Astrocyte of the cerebellum (primary cell): Measurements from ENCODE around the gene BMP8B.
"Not testable (repeated sequence)": the region's sequence is repeated elsewhere in the genome, so short reads cannot be mapped to it uniquely, and the experiment has no call there.

Experiments
- DNase-seq: peaks from one replicate; pipeline ENCODE4 v3.0.0-alpha.2; 2011; ENCODE audit warnings: low read depth
- H3K4me3 ChIP-seq: 2 replicates; pipeline ENCODE4 v1.5.1; 2011; ENCODE audit warnings: mild to moderate bottlenecking, low read depth, low read length, moderate library complexity
- CTCF ChIP-seq: IDR thresholded peaks from 2 replicates; pipeline ENCODE4 v1.5.1; 2012; ENCODE audit warnings: low read length, low read depth, moderate library complexity, mild to moderate bottlenecking; ENCODE audit errors: missing control alignments
- in situ Hi-C: cut with HindIII; loops from 2 replicates; pipeline ENCODE4 v1.10.0; 2017; ENCODE audit warnings: low sequenced_read_pairs

BMP8B gene

GRCh38 chr1:39798859-39799769 lies 10.4 kb upstream of the BMP8B start:
- H3K4me3 ChIP-seq, DNase-seq, in situ Hi-C loops: not testable (repeated sequence)
- peak; percentile 16 for TF ChIP-seq CTCF

GRCh38 chr1:39795651-39796050 lies 7.0 kb upstream of the BMP8B start:
- H3K4me3 ChIP-seq, result no peak overlapping the region
- in situ Hi-C loops, result no loop called here
- no peak for TF ChIP-seq CTCF
- DNase-seq, result no peak

DNA sequence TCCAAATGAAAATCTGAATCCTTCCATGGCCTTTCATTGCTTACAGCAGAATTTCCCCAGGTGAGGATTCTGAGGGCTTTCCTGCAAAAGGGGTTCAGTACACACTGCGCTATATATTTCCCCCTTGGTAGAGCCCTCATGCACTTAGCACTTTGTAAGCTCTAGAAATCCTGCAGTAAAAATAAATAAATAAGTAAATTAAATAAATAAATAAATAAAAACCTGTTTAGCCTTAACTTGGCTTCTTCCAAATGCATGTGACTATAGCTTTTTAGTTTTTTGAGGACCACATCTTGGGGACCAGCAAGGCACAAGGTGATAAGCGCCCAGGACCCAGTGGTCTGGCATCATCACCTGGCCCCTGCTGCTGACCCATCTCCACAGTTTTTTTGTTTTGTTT lies 3.2 kb upstream of the BMP8B start:
- no peak for TF ChIP-seq CTCF
- in situ Hi-C loops, result no loop called here
- H3K4me3 ChIP-seq, result no peak overlapping the region
- DNase-seq, result no peak

DNA sequence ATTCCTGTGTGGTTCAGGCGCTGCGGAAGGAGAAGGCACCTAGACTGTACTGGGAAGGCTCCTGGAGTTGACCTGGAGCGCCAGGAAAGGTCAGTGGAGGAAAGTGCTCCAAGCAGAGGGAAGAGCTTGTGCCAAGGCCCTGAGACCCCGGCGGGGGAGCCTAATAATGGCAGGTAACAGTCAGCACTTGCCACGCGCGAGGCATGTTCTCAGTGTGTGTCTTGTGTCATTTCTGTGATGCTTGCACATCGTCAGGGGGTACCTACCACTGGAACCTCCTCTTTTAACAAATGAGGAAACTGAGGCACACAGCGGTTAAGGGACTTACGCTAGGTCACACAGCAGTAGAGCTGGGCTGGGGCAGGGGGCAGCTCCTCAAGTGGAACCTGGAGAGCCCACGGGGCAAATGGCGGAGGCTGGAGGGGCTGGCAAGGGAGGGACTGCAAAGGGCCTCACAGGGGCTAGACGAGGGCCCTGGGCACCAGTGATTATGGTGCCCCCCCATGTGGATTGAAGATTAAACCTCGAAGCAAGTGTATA lies 976 bp upstream of the BMP8B start:
- DNase-seq, result no peak
- no peak overlapping the region for H3K4me3 ChIP-seq
- TF ChIP-seq CTCF, result no peak
- in situ Hi-C loops, result no loop called here

GRCh38 chr1:39788426-39788757 lies 273 bp downstream of the BMP8B start:
- H3K4me3 ChIP-seq, result no peak overlapping the region
- in situ Hi-C loops, result no loop called here
- no peak for TF ChIP-seq CTCF
- DNase-seq, result no peak

DNA sequence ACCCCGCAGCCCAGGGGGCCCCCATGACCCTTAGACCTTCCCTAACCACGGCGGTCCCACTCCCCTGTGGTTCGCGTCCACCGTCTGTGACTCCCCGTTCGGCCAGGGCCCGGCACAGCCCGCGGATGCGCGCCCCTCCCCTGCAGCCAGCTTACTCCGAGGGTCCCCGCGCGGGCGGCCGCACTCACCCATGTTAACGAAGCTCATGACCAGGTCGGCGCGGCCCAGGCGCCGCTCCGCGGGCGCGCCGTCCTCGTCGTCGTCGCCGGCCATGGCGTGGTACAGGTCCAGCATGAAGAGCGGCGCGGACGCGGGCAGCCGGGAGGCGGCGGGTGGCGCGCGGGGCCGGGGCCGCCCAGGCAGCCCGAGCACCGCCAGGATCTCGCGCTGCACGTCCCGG lies 701 bp downstream of the BMP8B start:
- H3K4me3 ChIP-seq, in situ Hi-C loops, DNase-seq: not testable (repeated sequence)

DNA sequence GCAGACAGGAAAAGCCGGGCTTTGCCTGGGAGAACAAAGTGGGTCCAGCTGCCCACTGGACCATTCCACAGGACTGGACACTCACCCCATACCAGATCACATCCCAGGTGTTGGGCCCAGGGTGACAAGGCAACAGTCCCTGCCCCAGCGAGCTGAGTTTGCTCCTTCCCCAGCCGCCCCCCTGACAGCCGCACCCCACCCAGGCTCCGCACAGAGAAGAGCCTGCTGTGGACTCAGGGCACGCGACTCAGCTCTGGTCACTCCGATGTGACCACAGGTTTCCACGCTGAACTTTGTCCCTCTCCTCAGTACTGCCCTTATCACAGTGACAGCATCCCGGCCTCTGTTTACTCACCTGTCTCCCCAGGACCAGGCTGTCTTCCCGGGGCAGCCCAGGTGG lies 1.2 kb downstream of the BMP8B start:
- no peak for TF ChIP-seq CTCF
- in situ Hi-C loops, result no loop called here
- no peak overlapping the region for H3K4me3 ChIP-seq
- DNase-seq, result no peak

DNA sequence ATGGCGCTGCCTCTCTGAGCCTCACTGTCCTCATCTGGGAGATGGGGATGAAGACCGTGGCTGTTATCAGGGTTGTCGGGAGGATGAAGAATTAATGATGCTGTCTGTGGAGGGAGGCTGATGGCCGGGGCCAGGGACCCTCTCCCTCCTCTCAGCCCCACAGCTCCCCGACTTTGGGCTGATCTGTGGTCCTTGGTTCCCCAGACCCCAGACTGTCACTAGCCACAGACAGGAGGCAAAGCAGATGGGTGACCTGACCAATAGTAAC lies 1.6 kb downstream of the BMP8B start:
- in situ Hi-C loops, H3K4me3 ChIP-seq, DNase-seq: not testable (repeated sequence)

DNA sequence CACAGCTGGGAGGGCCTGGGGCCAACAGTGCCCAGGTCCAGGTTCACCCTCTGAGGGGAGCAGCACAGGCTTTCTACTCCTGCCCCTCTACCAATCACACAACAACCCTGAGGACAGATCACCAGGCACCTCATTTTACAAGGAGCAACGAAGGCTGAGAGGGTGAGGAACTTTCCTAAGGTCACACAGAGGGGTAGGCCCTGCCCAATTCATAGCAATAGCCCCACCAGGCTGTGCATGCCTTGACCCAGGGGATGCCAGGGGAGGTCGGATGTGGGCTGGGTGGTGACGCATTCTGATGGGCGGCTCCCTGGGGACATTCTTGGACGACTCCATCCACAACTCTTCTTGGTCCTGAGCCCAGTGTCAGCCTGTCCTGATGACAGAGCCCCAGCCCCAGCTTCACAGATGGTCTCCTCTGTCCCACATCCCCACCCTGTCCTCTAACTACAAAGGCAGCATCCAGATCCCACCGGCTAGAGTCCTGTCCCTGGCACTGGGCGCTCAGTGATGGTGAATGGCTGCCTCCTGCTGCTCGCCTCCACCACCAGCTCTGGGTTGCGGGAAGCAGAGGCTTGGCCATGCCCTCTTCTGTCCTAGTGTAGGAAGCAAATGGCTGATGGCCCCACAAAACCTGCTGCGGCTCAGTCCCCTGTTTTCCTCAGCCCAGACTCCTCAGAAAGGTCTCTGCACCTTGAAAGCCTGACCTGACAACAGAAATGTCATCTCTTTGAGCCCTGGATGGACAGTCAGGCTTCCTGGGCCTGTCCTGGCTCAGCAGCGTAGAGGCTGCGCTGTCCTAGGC lies 2.2 kb downstream of the BMP8B start:
- H3K4me3 ChIP-seq, DNase-seq, in situ Hi-C loops: not testable (repeated sequence)

- in situ Hi-C loops, DNase-seq, H3K4me3 ChIP-seq: not testable (repeated sequence)
Measured at GRCh38 chr1:39782685-39783084, 6.0 kb downstream of the BMP8B start.
